HG03460 (cell line): ENCODE results near the gene ACO2.

Experiments
- ATAC-seq: cut with Tn5 transposase; IDR thresholded peaks from one replicate; pipeline ENCODE4 v1.9.1; 2021; ENCODE audit not compliant: unreplicated experiment

ACO2 gene

DNA sequence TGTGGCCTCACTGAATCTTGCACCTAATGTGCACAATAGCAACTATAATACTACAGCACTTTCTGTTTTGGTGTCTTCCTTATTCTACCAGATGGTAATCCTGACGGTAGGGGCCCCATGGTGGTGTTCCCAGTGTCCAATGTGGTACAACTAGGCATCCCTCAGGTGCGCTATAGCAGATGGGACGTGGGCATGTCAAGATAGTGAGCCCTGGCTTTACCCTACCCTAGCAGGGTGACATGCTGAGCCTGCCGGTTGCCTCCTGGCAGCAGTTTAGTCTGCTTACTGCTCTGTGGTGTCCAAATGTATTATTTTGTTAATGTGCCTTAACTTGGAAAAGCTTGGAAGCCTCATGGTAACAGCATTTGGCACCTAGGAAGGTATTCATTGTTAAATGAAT lies 19.2 kb downstream of the ACO2 start:
- ATAC-seq = no peak

GRCh38 chr22:41488596-41489385 lies 19.9 kb downstream of the ACO2 start:
- no peak for ATAC-seq

- no peak for ATAC-seq
Measured at GRCh38 chr22:41491374-41492100, 22.6 kb downstream of the ACO2 start.

GRCh38 chr22:41498303-41498835 lies 29.5 kb downstream of the ACO2 start:
- ATAC-seq = no peak

DNA sequence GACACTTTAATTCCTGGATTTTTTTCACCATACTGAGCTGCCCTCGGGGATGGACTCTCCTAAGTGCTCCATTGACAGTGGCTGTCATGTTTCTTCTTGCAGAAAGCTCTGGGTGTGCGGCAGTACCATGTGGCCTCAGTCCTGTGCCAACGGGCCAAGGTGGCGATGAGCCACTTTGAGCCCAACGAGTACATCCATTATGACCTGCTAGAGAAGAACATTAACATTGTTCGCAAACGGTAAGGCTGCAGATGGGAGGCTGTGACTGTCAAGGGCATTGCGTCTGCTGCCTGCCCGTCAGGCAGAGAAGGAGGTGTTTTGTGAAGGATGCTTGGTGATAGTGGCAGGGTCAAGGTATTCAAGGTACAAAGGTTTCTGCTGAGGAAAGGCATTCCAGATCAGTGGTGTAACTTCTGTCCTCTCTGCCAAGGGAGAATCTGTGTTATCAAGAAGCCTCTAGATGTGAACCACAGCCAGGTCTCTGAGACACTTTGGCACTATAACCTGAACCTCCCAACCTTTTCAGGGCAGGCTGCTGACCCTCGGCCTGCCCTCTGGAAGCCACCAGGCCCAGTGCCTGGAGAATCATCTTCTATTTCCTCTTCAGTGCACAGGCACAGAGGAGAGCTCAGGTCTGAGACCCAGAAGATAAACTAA lies 30.8 kb downstream of the ACO2 start:
- no peak for ATAC-seq

DNA sequence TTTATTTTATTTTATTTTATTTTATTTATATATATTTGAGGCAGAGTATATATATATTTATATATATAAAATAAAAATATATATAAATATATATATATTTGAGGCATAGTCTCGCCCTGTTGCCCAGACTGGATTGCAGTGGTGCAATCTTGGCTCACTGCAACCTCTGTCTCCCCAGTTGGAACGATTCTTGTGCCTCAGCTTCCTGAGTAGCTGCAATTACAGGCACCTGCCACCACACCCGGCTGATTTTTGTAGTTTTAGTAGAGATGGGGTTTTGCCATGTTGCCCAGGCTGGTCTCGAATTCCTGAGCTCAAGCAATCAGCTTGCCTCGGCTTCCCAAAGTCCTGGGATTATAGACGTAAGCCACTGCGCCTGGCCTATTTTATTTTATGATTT lies 31.4 kb downstream of the ACO2 start:
- no peak for ATAC-seq

- ATAC-seq = no peak
Measured at GRCh38 chr22:41501209-41501608, 32.3 kb downstream of the ACO2 start.

GRCh38 chr22:41504397-41504796 lies 35.5 kb downstream of the ACO2 start:
- no peak for ATAC-seq

DNA sequence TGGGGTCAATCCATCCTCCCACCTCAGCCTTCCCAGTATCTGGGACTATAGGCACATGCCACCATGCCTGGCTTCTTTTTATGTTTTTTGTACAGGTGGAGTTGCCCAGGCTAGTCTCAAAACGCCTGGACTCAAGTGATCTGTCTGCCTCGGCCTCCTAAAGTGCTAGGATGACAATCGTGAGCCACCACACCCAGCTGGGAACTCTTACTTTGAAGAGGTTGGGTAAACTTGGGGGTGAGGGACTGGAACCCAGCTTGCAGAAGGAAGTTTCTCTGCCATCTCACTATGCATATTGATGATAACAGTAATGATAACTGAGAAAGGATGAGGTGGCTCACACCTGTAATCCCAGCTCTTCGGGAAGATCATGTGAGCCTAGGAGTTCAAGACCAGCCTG lies 35.9 kb downstream of the ACO2 start:
- no peak for ATAC-seq

- no peak for ATAC-seq
Measured at GRCh38 chr22:41505511-41506220, 36.7 kb downstream of the ACO2 start.

GRCh38 chr22:41507330-41508063 lies 38.6 kb downstream of the ACO2 start:
- no peak for ATAC-seq

- ATAC-seq = no peak
Measured at GRCh38 chr22:41508770-41509170, 39.9 kb downstream of the ACO2 start.

DNA sequence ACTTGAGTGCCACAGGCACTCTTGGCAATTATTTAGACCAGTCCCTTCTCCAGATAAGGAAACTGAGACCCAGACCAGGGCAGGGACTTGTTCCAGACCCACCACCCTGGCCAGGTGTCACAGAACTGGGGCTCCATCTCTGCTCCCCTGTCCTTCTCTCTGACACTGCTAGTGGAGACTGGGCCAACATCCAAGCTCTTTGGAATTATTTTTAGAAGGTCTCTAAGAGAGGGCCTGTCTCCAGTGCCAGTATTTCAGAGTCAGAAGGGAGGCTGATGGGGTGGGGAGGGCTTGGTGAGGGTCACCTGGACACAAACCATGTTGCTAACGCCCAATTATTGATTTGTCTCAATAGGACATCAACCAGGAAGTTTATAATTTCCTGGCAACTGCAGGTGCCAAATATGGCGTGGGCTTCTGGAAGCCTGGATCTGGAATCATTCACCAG lies 42.6 kb downstream of the ACO2 start:
- ATAC-seq = no peak

DNA sequence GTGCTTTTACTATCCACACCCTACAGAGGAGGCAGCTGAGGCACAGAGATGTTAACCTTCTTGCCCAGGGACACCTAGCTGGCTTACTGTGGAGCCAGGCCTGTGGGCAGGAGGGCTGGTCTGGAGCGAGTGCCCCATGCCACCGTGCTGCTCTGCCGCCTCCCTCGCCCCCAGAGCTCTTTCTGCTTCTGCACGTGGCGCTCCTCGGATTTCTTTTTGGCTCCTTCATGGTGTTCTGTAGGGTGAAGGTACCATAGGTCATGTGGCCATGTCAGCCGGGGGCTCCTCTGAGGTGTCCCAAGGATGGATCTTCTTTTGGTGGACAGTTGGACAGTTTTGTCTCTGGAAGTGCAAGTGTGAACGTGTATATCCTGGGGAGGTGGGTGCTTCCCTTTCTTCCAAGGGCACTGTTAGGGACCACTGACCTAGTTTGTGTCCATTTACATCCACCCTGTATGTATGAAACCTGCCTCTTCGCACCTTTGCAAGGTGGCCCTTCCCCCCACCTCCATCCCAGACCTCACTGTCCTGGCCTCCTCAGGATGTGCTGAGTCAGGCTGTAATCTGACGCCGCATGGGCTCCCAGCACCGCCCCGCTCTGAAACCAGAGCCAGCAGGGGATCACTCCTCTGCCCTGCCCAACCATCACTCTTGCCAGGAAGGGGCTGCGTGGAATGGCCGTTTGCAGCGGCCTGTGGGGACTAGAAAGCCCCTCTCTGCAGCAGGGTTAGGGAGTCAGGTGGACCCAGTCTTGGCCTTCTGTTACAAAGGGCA lies 43.7 kb downstream of the ACO2 start:
- ATAC-seq = no peak

GRCh38 chr22:41513391-41513790 lies 44.5 kb downstream of the ACO2 start:
- no peak for ATAC-seq

GRCh38 chr22:41516462-41516861 lies 47.5 kb downstream of the ACO2 start:
- ATAC-seq = no peak

DNA sequence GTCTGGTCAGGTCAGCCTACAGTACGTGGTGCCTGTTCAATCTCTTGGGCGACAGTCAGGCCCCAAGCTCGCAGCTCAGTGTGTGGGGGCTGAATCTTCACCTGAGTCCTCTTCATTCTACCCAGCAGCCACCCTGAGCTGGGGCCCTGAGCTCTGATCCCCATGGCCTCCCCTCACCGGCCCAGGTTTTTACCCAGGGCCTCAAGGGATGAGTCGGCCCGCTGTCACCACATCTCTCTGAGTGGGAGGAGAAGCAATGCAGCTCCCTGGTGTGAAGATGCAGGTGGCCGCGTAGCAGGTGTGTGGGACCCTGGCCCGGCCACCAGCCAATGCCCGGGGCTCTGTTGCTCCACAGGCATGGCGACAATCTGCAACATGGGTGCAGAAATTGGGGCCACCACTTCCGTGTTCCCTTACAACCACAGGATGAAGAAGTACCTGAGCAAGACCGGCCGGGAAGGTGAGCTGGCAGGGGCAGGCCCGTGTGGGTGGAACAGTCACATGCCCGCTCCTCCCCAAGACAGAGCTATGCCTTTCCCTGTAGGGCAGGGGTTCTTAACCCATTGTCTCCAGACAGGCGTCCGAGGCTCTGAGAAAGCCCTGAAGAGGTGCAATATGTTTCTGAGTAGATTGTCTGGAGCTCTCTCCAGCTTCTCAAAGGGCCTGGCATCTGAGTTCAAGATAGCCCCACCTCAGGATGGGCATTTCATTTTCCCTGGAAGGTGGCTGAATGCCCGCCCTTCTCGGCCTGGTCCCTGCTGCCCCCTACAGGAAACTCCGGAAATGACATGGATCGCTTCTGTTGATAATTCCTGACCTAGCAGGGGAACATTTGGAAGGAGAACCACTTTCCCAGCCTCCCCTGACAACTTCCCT lies 48.5 kb downstream of the ACO2 start:
- no peak for ATAC-seq

DNA sequence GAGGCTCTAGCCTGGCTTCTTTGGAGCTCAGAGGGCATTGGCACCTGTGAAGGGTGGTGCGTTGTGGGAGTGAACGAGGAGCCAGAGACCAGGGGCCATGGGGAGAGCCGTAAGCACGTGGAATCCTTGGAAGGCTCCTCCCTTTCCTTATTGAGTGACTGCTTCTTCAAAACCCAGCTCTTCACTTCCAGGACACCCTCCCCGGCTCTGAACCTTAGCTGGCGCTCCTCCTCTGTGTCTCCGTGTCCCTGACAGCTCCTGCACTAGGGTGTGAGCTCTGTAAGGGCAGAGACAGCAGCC lies 49.1 kb downstream of the ACO2 start:
- ATAC-seq = no peak

DNA sequence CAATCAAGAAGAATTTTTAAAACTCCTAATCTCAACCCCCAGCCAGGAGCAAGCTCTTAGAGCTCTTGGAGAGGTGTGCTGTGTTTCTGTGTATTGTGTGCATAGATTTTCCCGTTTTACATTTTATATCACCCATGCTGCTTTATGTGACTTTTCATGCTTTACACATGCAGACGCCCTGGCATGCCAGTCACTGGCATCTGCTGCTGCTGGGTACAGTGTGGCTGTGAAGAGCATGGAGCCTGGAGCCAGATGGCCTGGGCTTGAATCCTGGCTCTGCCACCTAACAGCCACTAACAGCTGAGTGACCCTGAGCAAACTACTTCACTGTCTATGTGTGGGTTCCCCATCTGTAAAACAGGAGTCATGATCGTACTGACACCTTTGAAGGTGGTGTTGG lies 52.2 kb downstream of the ACO2 start:
- no peak for ATAC-seq
